Measurements from ENCODE around the gene CYP26B1. TPM values are rescaled to one million over a fixed set of nuclear protein-coding genes. Genes with fewer than 3 reads are reported as not detected.

CYP26B1 gene
- total RNA-seq, 2 experiments from 2014 or later = not detected

GRCh38 chr2:72182547-72182946 lies 34.9 kb upstream of the CYP26B1 start:
- no peak for DNase-seq (ENCODE audit: low spot score)
- H3K9me3 ChIP-seq (ENCODE audit: low read length) = no peaks in the 10 kb centered on the region
- H3K4me3 ChIP-seq (ENCODE audit: low read depth, low read length, poor library complexity, severe bottlenecking) = no peak overlapping the region
- CTCF ChIA-PET (ENCODE audit: unreplicated experiment) = no interaction called here
- no peaks in the 10 kb centered on the region for H4K20me1 ChIP-seq (ENCODE audit: insufficient read depth, low read length)
- POLR2A ChIA-PET = no interaction called here
- TF ChIP-seq CTCF (conservative IDR thresholded peaks at IDR 0.05; ENCODE audit: low read length) (no peak), EZH2phosphoT487 (IDR thresholded peaks at IDR 0.05; ENCODE audit: borderline replicate concordance, low read depth, low read length) (no peak)
- no peaks in the 10 kb centered on the region for H3K9me2 ChIP-seq (ENCODE audit: insufficient read depth, low read length)
- no peak overlapping the region for H2AFZ ChIP-seq (ENCODE audit: low read length)
- no peak overlapping the region for H3K4me2 ChIP-seq (ENCODE audit: low read length)
- no peaks in the 10 kb centered on the region for H3K79me2 ChIP-seq (ENCODE audit: insufficient read depth, low read depth, low read length)
- no peaks in the 10 kb centered on the region for H3K36me3 ChIP-seq (ENCODE audit: insufficient read depth, low read length)
- no peak overlapping the region for H3K27ac ChIP-seq (ENCODE audit: low read depth, low read length, poor library complexity, severe bottlenecking)
- intact Hi-C loops (cut with micrococcal nuclease; ENCODE audit: unreplicated experiment) = no loop called here
- no peaks in the 10 kb centered on the region for H3K4me1 ChIP-seq (ENCODE audit: insufficient read depth, low read length, poor library complexity, severe bottlenecking)
- BruUV-seq (replicated peaks) = no TSS peak

GRCh38 chr2:72181616-72182015 lies 34.0 kb upstream of the CYP26B1 start:
- DNase-seq (ENCODE audit: low spot score) = no peak
- H3K9me3 ChIP-seq (ENCODE audit: low read length) = no peaks in the 10 kb centered on the region
- no peak overlapping the region for H3K27ac ChIP-seq (ENCODE audit: low read depth, low read length, poor library complexity, severe bottlenecking)
- H3K4me2 ChIP-seq (ENCODE audit: low read length) = no peak overlapping the region
- H3K9me2 ChIP-seq (ENCODE audit: insufficient read depth, low read length) = no peaks in the 10 kb centered on the region
- H3K79me2 ChIP-seq (ENCODE audit: insufficient read depth, low read depth, low read length) = no peaks in the 10 kb centered on the region
- H4K20me1 ChIP-seq (ENCODE audit: insufficient read depth, low read length) = no peaks in the 10 kb centered on the region
- ChIA-PET POLR2A (no interaction called here), CTCF (ENCODE audit: unreplicated experiment) (no interaction called here)
- intact Hi-C loops (cut with micrococcal nuclease; ENCODE audit: unreplicated experiment) = no loop called here
- no TSS peak for BruUV-seq (replicated peaks)
- TF ChIP-seq CTCF (conservative IDR thresholded peaks at IDR 0.05; ENCODE audit: low read length) = no peak
- no peak for TF ChIP-seq EZH2phosphoT487 (IDR thresholded peaks at IDR 0.05; ENCODE audit: borderline replicate concordance, low read depth, low read length)
- no peak overlapping the region for H3K4me3 ChIP-seq (ENCODE audit: low read depth, low read length, poor library complexity, severe bottlenecking)
- no peaks in the 10 kb centered on the region for H3K36me3 ChIP-seq (ENCODE audit: insufficient read depth, low read length)
- no peaks in the 10 kb centered on the region for H3K4me1 ChIP-seq (ENCODE audit: insufficient read depth, low read length, poor library complexity, severe bottlenecking)
- no peak overlapping the region for H2AFZ ChIP-seq (ENCODE audit: low read length)

- intact Hi-C loops (cut with micrococcal nuclease; ENCODE audit: unreplicated experiment) = no loop called here
- H3K79me2 ChIP-seq (ENCODE audit: insufficient read depth, low read depth, low read length) = no peaks in the 10 kb centered on the region
- no peak overlapping the region for H3K4me2 ChIP-seq (ENCODE audit: low read length)
- H3K4me3 ChIP-seq (ENCODE audit: low read depth, low read length, poor library complexity, severe bottlenecking) = no peak overlapping the region
- no TSS peak for BruUV-seq (replicated peaks)
- no peaks in the 10 kb centered on the region for H3K9me3 ChIP-seq (ENCODE audit: low read length)
- H3K27ac ChIP-seq (ENCODE audit: low read depth, low read length, poor library complexity, severe bottlenecking) = no peak overlapping the region
- POLR2A ChIA-PET = no interaction called here
- DNase-seq (ENCODE audit: low spot score) = no peak
- CTCF ChIA-PET (ENCODE audit: unreplicated experiment) = no interaction called here
- no peak for TF ChIP-seq CTCF (conservative IDR thresholded peaks at IDR 0.05; ENCODE audit: low read length)
- no peak for TF ChIP-seq EZH2phosphoT487 (IDR thresholded peaks at IDR 0.05; ENCODE audit: borderline replicate concordance, low read depth, low read length)
- no peak overlapping the region for H2AFZ ChIP-seq (ENCODE audit: low read length)
- no peaks in the 10 kb centered on the region for H3K36me3 ChIP-seq (ENCODE audit: insufficient read depth, low read length)
- no peaks in the 10 kb centered on the region for H3K9me2 ChIP-seq (ENCODE audit: insufficient read depth, low read length)
- no peaks in the 10 kb centered on the region for H3K4me1 ChIP-seq (ENCODE audit: insufficient read depth, low read length, poor library complexity, severe bottlenecking)
- no peaks in the 10 kb centered on the region for H4K20me1 ChIP-seq (ENCODE audit: insufficient read depth, low read length)
These were observed 32.7 kb upstream of the CYP26B1 start for GRCh38 chr2:72180351-72180750.

Data from OCI-LY7 (cell line).